Skeletal muscle tissue (tissue), 4 donors: ENCODE measurements around the gene PSMG1. TPM values are rescaled to one million over a fixed set of nuclear protein-coding genes. Genes with fewer than 3 reads are reported as not detected.
"Not testable (repeated sequence)": the region's sequence is repeated elsewhere in the genome, so short reads cannot be mapped to it uniquely, and the experiment has no call there.

Experiments used
- H3K27ac ChIP-seq: one replicate; pipeline ENCODE4 v1.7.0; 2013; ENCODE audit warnings: mild to moderate bottlenecking, low read depth, low read length, inconsistent platforms
- H3K27me3 ChIP-seq, 3 donors: one replicate each; pipeline ENCODE4 v1.7.0; 2013; ENCODE audit warnings: low read length in 3 of 3; ENCODE audit not compliant: control insufficient read depth in 3 of 3, insufficient read depth in 3 of 3
- H3K36me3 ChIP-seq, 3 donors: one replicate each; pipeline ENCODE4 v1.7.0; 2013; ENCODE audit warnings: low read length in 3 of 3; ENCODE audit not compliant: control insufficient read depth in 3 of 3, insufficient read depth in 3 of 3
- H3K4me1 ChIP-seq, 3 donors: one replicate each; pipeline ENCODE4 v1.7.0; 2013; ENCODE audit warnings: low read length in 3 of 3, mild to moderate bottlenecking in 3 of 3; ENCODE audit not compliant: control insufficient read depth in 3 of 3, insufficient read depth in 3 of 3
- H3K4me3 ChIP-seq, 3 donors: one replicate each; pipeline ENCODE4 v1.7.0; 2013; ENCODE audit warnings: low read length in 3 of 3
- H3K9ac ChIP-seq, 3 donors: one replicate each; pipeline ENCODE4 v1.7.0; 2013; ENCODE audit warnings: low read length in 3 of 3, mild to moderate bottlenecking in 3 of 3, moderate library complexity in 2 of 3, low read depth in 1 of 3
- H3K9me3 ChIP-seq, 3 donors: one replicate each; pipeline ENCODE4 v1.7.0; 2013; ENCODE audit warnings: low read length in 3 of 3; ENCODE audit not compliant: control insufficient read depth in 3 of 3
- total RNA-seq: library from RNA; depleted of rRNA; stranded (reverse); fragments of >200 nt; gene quantifications from one replicate; pipeline ENCODE4 v1.2.3, GENCODE V29; 2014
- donor health status: Osteomylitis.

Gene PSMG1
- total RNA-seq, 1 donor from 2014 or later, result 39.1 TPM

DNA sequence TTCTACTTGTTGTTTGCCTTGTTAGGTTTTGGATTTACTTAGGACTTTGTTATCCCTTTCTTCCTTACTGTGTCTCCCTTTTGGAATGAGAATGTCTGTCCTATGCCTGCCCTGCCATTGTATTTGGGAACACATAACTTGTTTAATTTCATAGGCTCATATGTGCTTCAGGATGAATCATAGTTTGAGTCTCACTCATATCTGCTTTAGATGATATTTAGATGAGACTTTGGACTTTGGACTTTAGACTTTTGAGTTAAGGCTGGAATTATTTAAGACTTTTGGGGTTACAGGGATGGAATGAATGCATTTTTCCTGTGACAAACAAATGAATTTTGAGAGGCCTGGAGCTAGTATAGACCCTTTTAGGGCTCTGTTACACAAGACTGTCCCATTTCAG, 33.4 kb downstream of the PSMG1 start:
- H3K9ac ChIP-seq, result no peak overlapping the region
- no peak overlapping the region for H3K27ac ChIP-seq
- H3K36me3 ChIP-seq, result no peaks in the 10 kb centered on the region
- no peaks in the 10 kb centered on the region for H3K27me3 ChIP-seq
- peaks cover 0 to 10% (median 0%) of the 10 kb centered on the region in 3 donors for H3K4me1 ChIP-seq
- no peaks in the 10 kb centered on the region for H3K9me3 ChIP-seq
- no peak overlapping the region for H3K4me3 ChIP-seq

GRCh38 chr21:39148975-39149374, 34.3 kb downstream of the PSMG1 start:
- Histone ChIP-seq H3K4me1 (peaks cover 0 to 10% (median 0%) of the 10 kb centered on the region in 3 donors), H3K9me3 (peaks cover 0 to 3% (median 0%) of the 10 kb centered on the region in 3 donors), H3K36me3 (no peaks in the 10 kb centered on the region)

DNA sequence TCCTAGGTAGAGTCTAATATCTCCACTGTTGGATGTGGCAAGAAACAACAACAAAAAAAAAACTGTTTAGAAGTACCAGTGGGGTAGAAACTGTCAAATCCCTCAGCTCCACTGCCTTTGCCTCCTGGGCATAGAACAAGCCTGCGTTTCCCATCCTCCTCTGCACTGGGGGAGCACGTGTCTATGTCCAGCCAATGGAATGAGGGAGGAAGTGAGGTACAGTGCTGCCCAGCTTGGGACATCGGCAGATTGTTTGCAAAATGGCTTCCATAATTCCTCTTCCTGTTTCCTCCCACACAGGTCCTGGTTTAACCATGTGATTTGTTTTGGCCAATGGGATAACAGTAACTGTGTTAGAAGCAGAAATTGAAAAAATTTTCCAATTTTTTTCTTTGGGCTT, 39.1 kb downstream of the PSMG1 start:
- peaks cover 0 to 2% (median 0%) of the 10 kb centered on the region in 3 donors for H3K4me1 ChIP-seq
- no peaks in the 10 kb centered on the region for H3K36me3 ChIP-seq
- H3K9me3 ChIP-seq, result peaks cover 0 to 3% (median 0%) of the 10 kb centered on the region in 3 donors
- H3K27me3 ChIP-seq, result no peaks in the 10 kb centered on the region
- no peak overlapping the region for H3K27ac ChIP-seq
- H3K4me3 ChIP-seq, result no peak overlapping the region
- no peak overlapping the region for H3K9ac ChIP-seq

More at GRCh38 chr21:39148975-39149374, 34.3 kb downstream of the PSMG1 start:
- no peak overlapping the region for H3K9ac ChIP-seq
- H3K27me3 ChIP-seq, result no peaks in the 10 kb centered on the region
- no peak overlapping the region for H3K27ac ChIP-seq
- H3K4me3 ChIP-seq, result no peak overlapping the region

- H3K4me1 ChIP-seq, result peaks cover 0 to 2% (median 0%) of the 10 kb centered on the region in 3 donors
- no peaks in the 10 kb centered on the region for H3K36me3 ChIP-seq
- no peak overlapping the region for H3K27ac ChIP-seq
- no peak overlapping the region for H3K9ac ChIP-seq
- H3K27me3 ChIP-seq, result no peaks in the 10 kb centered on the region
- H3K4me3 ChIP-seq, result no peak overlapping the region
- peaks cover 0 to 3% (median 0%) of the 10 kb centered on the region in 3 donors for H3K9me3 ChIP-seq
Observed at GRCh38 chr21:39142972-39143371, 40.3 kb downstream of the PSMG1 start.

DNA sequence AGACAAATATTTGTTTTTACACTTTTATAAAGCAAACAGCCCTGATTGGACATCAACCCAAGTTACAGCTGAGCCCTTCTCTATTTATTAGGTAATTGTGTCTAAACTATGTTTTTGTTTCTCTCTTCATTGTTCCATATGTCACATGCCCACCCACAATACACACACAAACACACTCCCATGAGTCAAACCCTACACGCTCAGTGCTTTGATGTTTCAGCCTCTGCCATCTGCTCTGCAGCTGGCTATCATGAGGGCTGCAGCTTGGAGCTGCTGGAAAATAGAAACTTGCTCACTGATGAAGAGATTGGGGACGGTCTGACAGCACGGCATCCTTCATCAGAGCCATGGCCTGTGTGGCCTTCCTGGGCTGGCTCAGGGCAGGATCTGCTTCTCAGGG, 41.7 kb downstream of the PSMG1 start:
- H3K27ac ChIP-seq, result no peak overlapping the region
- peaks cover 0 to 3% (median 0%) of the 10 kb centered on the region in 3 donors for H3K9me3 ChIP-seq

GRCh38 chr21:39137248-39138178, 45.7 kb downstream of the PSMG1 start:
- Histone ChIP-seq H3K27ac (no peak overlapping the region), H3K9ac (no peak overlapping the region), H3K4me3 (no peak overlapping the region), H3K9me3 (no peaks in the 10 kb centered on the region), H3K4me1 (no peaks in the 10 kb centered on the region), H3K27me3 (peaks cover 0 to 2% (median 0%) of the 10 kb centered on the region in 3 donors), H3K36me3 (no peaks in the 10 kb centered on the region)

More for the DNA sequence above, 41.7 kb downstream of the PSMG1 start:
- no peaks in the 10 kb centered on the region for H3K27me3 ChIP-seq
- peaks cover 0 to 2% (median 0%) of the 10 kb centered on the region in 3 donors for H3K4me1 ChIP-seq
- no peak overlapping the region for H3K4me3 ChIP-seq
- no peaks in the 10 kb centered on the region for H3K36me3 ChIP-seq
- H3K9ac ChIP-seq, result no peak overlapping the region

GRCh38 chr21:39136711-39137110, 46.5 kb downstream of the PSMG1 start:
- no peak overlapping the region for H3K27ac ChIP-seq
- H3K4me1 ChIP-seq, result no peaks in the 10 kb centered on the region
- no peaks in the 10 kb centered on the region for H3K9me3 ChIP-seq
- H3K36me3 ChIP-seq, result no peaks in the 10 kb centered on the region
- H3K9ac ChIP-seq, result no peak overlapping the region
- peaks cover 0 to 2% (median 0%) of the 10 kb centered on the region in 3 donors for H3K27me3 ChIP-seq
- H3K4me3 ChIP-seq, result no peak overlapping the region

GRCh38 chr21:39136138-39136537, 47.1 kb downstream of the PSMG1 start:
- H3K27me3 ChIP-seq, H3K27ac ChIP-seq, H3K36me3 ChIP-seq, H3K9ac ChIP-seq, H3K4me1 ChIP-seq, H3K9me3 ChIP-seq, H3K4me3 ChIP-seq: not testable (repeated sequence)

DNA sequence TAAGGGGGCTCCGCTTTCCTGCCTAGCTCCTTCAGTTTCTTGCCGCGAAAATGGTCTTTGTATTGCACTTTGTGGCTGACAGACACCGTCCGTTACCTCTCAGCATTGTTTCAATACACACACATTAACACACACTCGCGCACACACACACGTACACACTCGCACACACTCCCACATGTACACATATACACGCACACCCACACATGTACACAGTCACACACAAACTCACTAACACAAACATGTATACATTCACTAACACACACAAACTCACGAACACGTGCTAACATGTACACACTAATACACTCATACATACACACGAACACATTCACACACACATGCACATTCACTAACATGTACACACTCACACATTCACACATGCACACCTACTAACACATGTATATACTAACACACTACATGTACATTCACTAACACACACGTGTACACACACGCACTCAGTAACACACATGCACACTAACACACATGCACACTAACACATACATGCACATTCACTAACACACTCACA, 48.9 kb downstream of the PSMG1 start:
- no peaks in the 10 kb centered on the region for H3K36me3 ChIP-seq
- no peak overlapping the region for H3K27ac ChIP-seq
- H3K4me3 ChIP-seq, result no peak overlapping the region
- no peak overlapping the region for H3K9ac ChIP-seq
- no peaks in the 10 kb centered on the region for H3K4me1 ChIP-seq
- H3K27me3 ChIP-seq, result peaks cover 0 to 2% (median 0%) of the 10 kb centered on the region in 3 donors
- H3K9me3 ChIP-seq, result no peaks in the 10 kb centered on the region

DNA sequence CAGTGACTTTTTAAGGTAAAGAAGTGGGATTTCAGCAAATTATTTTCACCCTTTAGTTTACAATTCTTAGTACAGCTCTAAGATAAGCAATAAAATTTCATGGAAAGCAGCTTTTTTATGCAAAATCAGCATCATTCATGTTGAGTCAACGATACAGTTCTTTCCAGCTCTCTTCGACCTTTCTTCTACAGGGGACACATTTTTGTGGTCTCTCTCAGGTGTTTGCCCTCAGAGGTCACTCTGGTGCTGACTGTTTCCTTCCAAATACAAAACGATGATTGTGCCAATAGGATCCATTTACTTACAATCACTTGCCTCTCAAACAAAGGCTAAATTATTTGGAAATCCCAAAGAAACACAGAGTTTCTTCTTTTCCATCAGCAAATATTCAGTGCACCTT, 51.0 kb downstream of the PSMG1 start:
- no peak overlapping the region for H3K27ac ChIP-seq
- H3K4me3 ChIP-seq, result no peak overlapping the region
- peaks cover 0 to 2% (median 0%) of the 10 kb centered on the region in 3 donors for H3K27me3 ChIP-seq
- no peak overlapping the region for H3K9ac ChIP-seq
- H3K4me1 ChIP-seq, result no peaks in the 10 kb centered on the region
- H3K36me3 ChIP-seq, result no peaks in the 10 kb centered on the region
- no peaks in the 10 kb centered on the region for H3K9me3 ChIP-seq
